Measurements from ENCODE around the gene ABCA3.

ABCA3 gene

GRCh38 chr16:2333772-2334379 is 6.7 kb downstream of the ABCA3 start:
- H3K9me3 ChIP-seq (ENCODE audit: control insufficient read depth in 5 of 5, low read length in 5 of 5): no peaks in the 10 kb centered on the region
- no peaks in the 10 kb centered on the region for H3K36me3 ChIP-seq (ENCODE audit: control insufficient read depth in 5 of 5, insufficient read depth in 5 of 5, low read length in 5 of 5)
- peaks cover 0 to 5% (median 0%) of the 10 kb centered on the region in 5 donors for H3K4me1 ChIP-seq (ENCODE audit: control insufficient read depth in 5 of 5, insufficient read depth in 5 of 5, low read length in 5 of 5)
- H3K27ac ChIP-seq (ENCODE audit: low read depth, low read length): no peak overlapping the region
- no peak overlapping the region for H3K4me3 ChIP-seq (ENCODE audit: low read depth in 1 of 5, low read length in 5 of 5)
- no peak overlapping the region for H3K9ac ChIP-seq (ENCODE audit: low read length in 5 of 5)
- no peaks in the 10 kb centered on the region for H3K27me3 ChIP-seq (ENCODE audit: control insufficient read depth in 5 of 5, insufficient read depth in 4 of 5, low read length in 5 of 5)

GRCh38 chr16:2333231-2333630 is 7.3 kb downstream of the ABCA3 start:
- no peak overlapping the region for H3K27ac ChIP-seq (ENCODE audit: low read depth, low read length)
- no peak overlapping the region for H3K9ac ChIP-seq (ENCODE audit: low read length in 5 of 5)
- H3K4me3 ChIP-seq (ENCODE audit: low read depth in 1 of 5, low read length in 5 of 5): no peak overlapping the region
- H3K9me3 ChIP-seq (ENCODE audit: control insufficient read depth in 5 of 5, low read length in 5 of 5): no peaks in the 10 kb centered on the region
- H3K27me3 ChIP-seq (ENCODE audit: control insufficient read depth in 5 of 5, insufficient read depth in 4 of 5, low read length in 5 of 5): no peaks in the 10 kb centered on the region
- H3K36me3 ChIP-seq (ENCODE audit: control insufficient read depth in 5 of 5, insufficient read depth in 5 of 5, low read length in 5 of 5): peaks cover 0 to 4% (median 4%) of the 10 kb centered on the region in 5 donors
- peaks cover 0 to 5% (median 0%) of the 10 kb centered on the region in 5 donors for H3K4me1 ChIP-seq (ENCODE audit: control insufficient read depth in 5 of 5, insufficient read depth in 5 of 5, low read length in 5 of 5)

- no peaks in the 10 kb centered on the region for H3K9me3 ChIP-seq (ENCODE audit: control insufficient read depth in 5 of 5, low read length in 5 of 5)
- no peak overlapping the region for H3K9ac ChIP-seq (ENCODE audit: low read length in 5 of 5)
- H3K36me3 ChIP-seq (ENCODE audit: control insufficient read depth in 5 of 5, insufficient read depth in 5 of 5, low read length in 5 of 5): peaks cover 0 to 12% (median 4%) of the 10 kb centered on the region in 5 donors
- H3K27me3 ChIP-seq (ENCODE audit: control insufficient read depth in 5 of 5, insufficient read depth in 4 of 5, low read length in 5 of 5): no peaks in the 10 kb centered on the region
- H3K4me3 ChIP-seq (ENCODE audit: low read depth in 1 of 5, low read length in 5 of 5): no peak overlapping the region
- H3K27ac ChIP-seq (ENCODE audit: low read depth, low read length): no peak overlapping the region
- H3K4me1 ChIP-seq (ENCODE audit: control insufficient read depth in 5 of 5, insufficient read depth in 5 of 5, low read length in 5 of 5): peaks cover 0 to 5% (median 0%) of the 10 kb centered on the region in 5 donors
Measured at GRCh38 chr16:2331931-2332267, 8.6 kb downstream of the ABCA3 start.

- Histone ChIP-seq H3K27ac (ENCODE audit: low read depth, low read length) (no peak overlapping the region), H3K9ac (ENCODE audit: low read length in 5 of 5) (no peak overlapping the region), H3K36me3 (ENCODE audit: control insufficient read depth in 5 of 5, insufficient read depth in 5 of 5, low read length in 5 of 5) (peaks cover 0 to 13% (median 4%) of the 10 kb centered on the region in 5 donors), H3K4me3 (ENCODE audit: low read depth in 1 of 5, low read length in 5 of 5) (no peak overlapping the region), H3K9me3 (ENCODE audit: control insufficient read depth in 5 of 5, low read length in 5 of 5) (no peaks in the 10 kb centered on the region), H3K4me1 (ENCODE audit: control insufficient read depth in 5 of 5, insufficient read depth in 5 of 5, low read length in 5 of 5) (peaks cover 0 to 5% (median 0%) of the 10 kb centered on the region in 5 donors), H3K27me3 (ENCODE audit: control insufficient read depth in 5 of 5, insufficient read depth in 4 of 5, low read length in 5 of 5) (no peaks in the 10 kb centered on the region)
Measured at GRCh38 chr16:2331199-2331930, 9.2 kb downstream of the ABCA3 start.

GRCh38 chr16:2329532-2329931 is 11.0 kb downstream of the ABCA3 start:
- Histone ChIP-seq H3K4me3 (ENCODE audit: low read depth in 1 of 5, low read length in 5 of 5) (no peak overlapping the region), H3K9ac (ENCODE audit: low read length in 5 of 5) (no peak overlapping the region), H3K36me3 (ENCODE audit: control insufficient read depth in 5 of 5, insufficient read depth in 5 of 5, low read length in 5 of 5) (peaks cover 0 to 32% (median 20%) of the 10 kb centered on the region in 5 donors)

GRCh38 chr16:2328428-2328827 is 12.1 kb downstream of the ABCA3 start:
- Histone ChIP-seq H3K9me3 (ENCODE audit: control insufficient read depth in 5 of 5, low read length in 5 of 5) (no peaks in the 10 kb centered on the region), H3K9ac (ENCODE audit: low read length in 5 of 5) (no peak overlapping the region), H3K27me3 (ENCODE audit: control insufficient read depth in 5 of 5, insufficient read depth in 4 of 5, low read length in 5 of 5) (no peaks in the 10 kb centered on the region), H3K27ac (ENCODE audit: low read depth, low read length) (no peak overlapping the region), H3K4me3 (ENCODE audit: low read depth in 1 of 5, low read length in 5 of 5) (no peak overlapping the region), H3K4me1 (ENCODE audit: control insufficient read depth in 5 of 5, insufficient read depth in 5 of 5, low read length in 5 of 5) (no peaks in the 10 kb centered on the region), H3K36me3 (ENCODE audit: control insufficient read depth in 5 of 5, insufficient read depth in 5 of 5, low read length in 5 of 5) (peaks cover 0 to 43% (median 26%) of the 10 kb centered on the region in 5 donors)

More at GRCh38 chr16:2329532-2329931, 11.0 kb downstream of the ABCA3 start:
- Histone ChIP-seq H3K9me3 (ENCODE audit: control insufficient read depth in 5 of 5, low read length in 5 of 5) (no peaks in the 10 kb centered on the region), H3K27me3 (ENCODE audit: control insufficient read depth in 5 of 5, insufficient read depth in 4 of 5, low read length in 5 of 5) (no peaks in the 10 kb centered on the region), H3K27ac (ENCODE audit: low read depth, low read length) (no peak overlapping the region), H3K4me1 (ENCODE audit: control insufficient read depth in 5 of 5, insufficient read depth in 5 of 5, low read length in 5 of 5) (peaks cover 0 to 5% (median 0%) of the 10 kb centered on the region in 5 donors)

GRCh38 chr16:2326191-2326590 is 14.3 kb downstream of the ABCA3 start:
- no peak overlapping the region for H3K9ac ChIP-seq (ENCODE audit: low read length in 5 of 5)
- no peaks in the 10 kb centered on the region for H3K4me1 ChIP-seq (ENCODE audit: control insufficient read depth in 5 of 5, insufficient read depth in 5 of 5, low read length in 5 of 5)
- peaks cover 0 to 51% (median 33%) of the 10 kb centered on the region in 5 donors for H3K36me3 ChIP-seq (ENCODE audit: control insufficient read depth in 5 of 5, insufficient read depth in 5 of 5, low read length in 5 of 5)
- H3K27ac ChIP-seq (ENCODE audit: low read depth, low read length): no peak overlapping the region
- no peak overlapping the region for H3K4me3 ChIP-seq (ENCODE audit: low read depth in 1 of 5, low read length in 5 of 5)
- H3K27me3 ChIP-seq (ENCODE audit: control insufficient read depth in 5 of 5, insufficient read depth in 4 of 5, low read length in 5 of 5): no peaks in the 10 kb centered on the region
- H3K9me3 ChIP-seq (ENCODE audit: control insufficient read depth in 5 of 5, low read length in 5 of 5): no peaks in the 10 kb centered on the region

GRCh38 chr16:2325791-2326190 is 14.7 kb downstream of the ABCA3 start:
- no peaks in the 10 kb centered on the region for H3K27me3 ChIP-seq (ENCODE audit: control insufficient read depth in 5 of 5, insufficient read depth in 4 of 5, low read length in 5 of 5)
- H3K9ac ChIP-seq (ENCODE audit: low read length in 5 of 5): no peak overlapping the region
- no peaks in the 10 kb centered on the region for H3K4me1 ChIP-seq (ENCODE audit: control insufficient read depth in 5 of 5, insufficient read depth in 5 of 5, low read length in 5 of 5)
- H3K36me3 ChIP-seq (ENCODE audit: control insufficient read depth in 5 of 5, insufficient read depth in 5 of 5, low read length in 5 of 5): peaks cover 0 to 54% (median 36%) of the 10 kb centered on the region in 5 donors
- H3K9me3 ChIP-seq (ENCODE audit: control insufficient read depth in 5 of 5, low read length in 5 of 5): no peaks in the 10 kb centered on the region
- H3K27ac ChIP-seq (ENCODE audit: low read depth, low read length): no peak overlapping the region
- H3K4me3 ChIP-seq (ENCODE audit: low read depth in 1 of 5, low read length in 5 of 5): no peak overlapping the region

GRCh38 chr16:2325181-2325580 is 15.3 kb downstream of the ABCA3 start:
- peaks cover 0 to 54% (median 36%) of the 10 kb centered on the region in 5 donors for H3K36me3 ChIP-seq (ENCODE audit: control insufficient read depth in 5 of 5, insufficient read depth in 5 of 5, low read length in 5 of 5)
- no peak overlapping the region for H3K4me3 ChIP-seq (ENCODE audit: low read depth in 1 of 5, low read length in 5 of 5)
- no peak overlapping the region for H3K27ac ChIP-seq (ENCODE audit: low read depth, low read length)
- no peaks in the 10 kb centered on the region for H3K4me1 ChIP-seq (ENCODE audit: control insufficient read depth in 5 of 5, insufficient read depth in 5 of 5, low read length in 5 of 5)
- H3K27me3 ChIP-seq (ENCODE audit: control insufficient read depth in 5 of 5, insufficient read depth in 4 of 5, low read length in 5 of 5): no peaks in the 10 kb centered on the region
- no peaks in the 10 kb centered on the region for H3K9me3 ChIP-seq (ENCODE audit: control insufficient read depth in 5 of 5, low read length in 5 of 5)
- no peak overlapping the region for H3K9ac ChIP-seq (ENCODE audit: low read length in 5 of 5)

- Histone ChIP-seq H3K9ac (ENCODE audit: low read length in 5 of 5) (no peak overlapping the region), H3K36me3 (ENCODE audit: control insufficient read depth in 5 of 5, insufficient read depth in 5 of 5, low read length in 5 of 5) (peaks cover 0 to 58% (median 40%) of the 10 kb centered on the region in 5 donors), H3K9me3 (ENCODE audit: control insufficient read depth in 5 of 5, low read length in 5 of 5) (no peaks in the 10 kb centered on the region), H3K4me3 (ENCODE audit: low read depth in 1 of 5, low read length in 5 of 5) (no peak overlapping the region), H3K27me3 (ENCODE audit: control insufficient read depth in 5 of 5, insufficient read depth in 4 of 5, low read length in 5 of 5) (no peaks in the 10 kb centered on the region), H3K4me1 (ENCODE audit: control insufficient read depth in 5 of 5, insufficient read depth in 5 of 5, low read length in 5 of 5) (no peaks in the 10 kb centered on the region), H3K27ac (ENCODE audit: low read depth, low read length) (no peak overlapping the region)
Measured at GRCh38 chr16:2324296-2324859, 16.1 kb downstream of the ABCA3 start.
